OCI-M1 (cell line): Measurements from ENCODE around the gene ZBTB42.

ENCODE experiments used
- DNase-seq: peaks from one replicate; lab custom pipeline; 2025; lab: John Stamatoyannopoulos, UW

ZBTB42 gene

DNA sequence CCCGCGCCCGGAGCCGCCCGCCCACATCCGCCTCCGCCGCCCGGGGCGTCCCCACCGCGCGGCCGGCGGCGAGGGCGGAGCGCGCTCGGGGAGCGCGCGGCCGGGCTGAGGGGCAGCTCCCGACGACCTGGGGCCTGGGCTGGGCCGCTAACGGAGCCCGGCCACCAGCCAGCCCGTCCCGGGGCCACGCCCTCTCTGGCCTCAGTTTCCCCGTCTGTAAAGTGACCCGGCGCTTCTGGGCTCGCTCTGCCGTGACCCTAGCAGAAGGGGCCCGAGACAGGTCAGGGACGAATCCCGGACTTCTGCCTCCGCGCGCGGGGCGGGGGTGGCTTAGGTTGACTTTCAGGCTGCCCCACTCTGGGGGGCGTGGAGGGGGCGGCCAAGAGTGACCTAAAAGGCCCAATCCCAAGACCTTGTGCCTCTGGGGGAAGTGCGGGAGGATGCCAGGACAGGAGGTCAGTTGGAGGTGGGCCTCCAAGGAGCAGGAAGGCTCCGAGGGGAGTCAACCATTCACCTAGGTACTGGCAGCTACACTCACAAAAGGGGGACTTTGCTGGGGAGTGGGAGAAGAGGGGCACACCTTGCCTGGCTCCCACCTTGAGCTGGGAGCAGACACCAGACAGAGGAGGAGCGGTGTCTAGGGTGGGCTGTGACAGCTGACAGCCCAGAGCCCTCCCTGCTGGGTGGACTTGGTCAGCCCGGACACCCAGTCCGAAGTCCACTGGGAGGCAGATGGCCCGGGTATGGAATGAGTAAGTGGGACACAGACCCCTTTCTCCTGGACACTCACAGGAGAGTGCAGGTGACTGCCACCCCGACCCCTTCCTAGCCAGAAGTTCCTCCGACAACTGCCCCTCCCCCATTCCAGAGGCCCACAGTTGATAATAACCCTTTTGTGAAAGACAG lies 4.9 kb upstream of the ZBTB42 start:
- peak; percentile 17 for DNase-seq

DNA sequence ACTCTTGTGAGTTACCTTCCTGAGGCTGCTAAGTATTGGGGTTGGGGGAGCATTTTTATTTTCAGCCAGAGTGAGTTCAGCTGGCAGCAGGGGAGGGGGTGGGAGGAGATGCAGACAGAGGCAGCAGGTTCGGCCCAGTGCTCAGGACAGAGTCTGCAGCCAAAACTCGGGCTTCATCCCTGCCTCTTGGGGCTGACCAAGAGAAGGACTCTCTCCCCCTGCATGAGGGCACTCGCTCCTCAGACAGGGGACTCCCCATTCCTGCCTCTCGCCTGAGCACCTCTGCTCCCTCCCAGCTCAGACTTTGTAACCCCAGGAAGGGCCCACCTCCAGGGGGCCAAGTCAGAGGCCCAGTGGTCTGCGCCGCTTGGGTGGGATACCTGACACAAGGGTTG lies 4.2 kb upstream of the ZBTB42 start:
- DNase-seq: no peak

DNA sequence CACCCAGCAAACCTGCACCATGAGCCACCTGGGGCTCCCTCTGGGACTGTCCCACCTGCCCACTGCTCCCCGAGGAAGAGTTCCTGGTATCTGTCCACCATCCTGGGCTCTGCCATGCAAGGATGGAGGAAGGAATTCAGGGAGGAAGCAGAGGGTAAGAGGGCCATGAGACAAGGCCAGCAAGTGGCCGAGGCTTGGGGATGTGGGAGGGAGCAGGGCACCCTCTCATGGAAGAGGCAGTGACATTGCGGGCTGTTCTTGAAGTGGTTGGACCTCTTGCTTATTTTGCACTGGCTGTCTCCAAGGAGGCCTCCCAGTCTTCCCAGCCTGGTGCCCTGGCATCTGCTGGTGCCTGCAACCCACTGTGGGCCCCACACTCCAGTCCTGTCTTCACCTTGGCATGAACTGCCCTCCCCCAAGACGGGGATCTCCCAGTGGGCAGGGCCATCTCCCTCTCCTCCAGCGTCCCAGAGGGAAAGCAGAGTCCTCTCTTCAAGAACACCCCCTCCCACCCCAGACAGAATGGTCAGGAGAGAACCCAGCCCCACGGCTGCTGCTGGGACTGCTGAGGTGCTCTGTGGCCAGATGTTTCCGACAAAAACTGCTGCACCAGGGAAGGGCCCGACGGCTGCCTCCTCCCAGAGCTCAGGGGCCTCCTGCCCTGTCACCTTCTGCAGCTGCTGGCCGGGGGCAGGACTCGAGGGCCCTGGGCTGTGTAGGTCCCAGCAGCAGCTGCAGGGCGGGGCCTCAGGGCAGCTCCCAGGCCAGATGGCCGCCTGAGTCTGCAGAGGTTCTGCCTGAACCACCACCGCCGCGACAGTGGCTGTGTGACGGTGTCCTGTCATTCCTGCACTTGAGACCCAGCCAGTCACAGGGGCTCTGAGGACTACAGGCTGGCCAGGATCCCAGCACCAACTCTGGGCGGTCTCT lies 3.5 kb upstream of the ZBTB42 start:
- DNase-seq: no peak

DNA sequence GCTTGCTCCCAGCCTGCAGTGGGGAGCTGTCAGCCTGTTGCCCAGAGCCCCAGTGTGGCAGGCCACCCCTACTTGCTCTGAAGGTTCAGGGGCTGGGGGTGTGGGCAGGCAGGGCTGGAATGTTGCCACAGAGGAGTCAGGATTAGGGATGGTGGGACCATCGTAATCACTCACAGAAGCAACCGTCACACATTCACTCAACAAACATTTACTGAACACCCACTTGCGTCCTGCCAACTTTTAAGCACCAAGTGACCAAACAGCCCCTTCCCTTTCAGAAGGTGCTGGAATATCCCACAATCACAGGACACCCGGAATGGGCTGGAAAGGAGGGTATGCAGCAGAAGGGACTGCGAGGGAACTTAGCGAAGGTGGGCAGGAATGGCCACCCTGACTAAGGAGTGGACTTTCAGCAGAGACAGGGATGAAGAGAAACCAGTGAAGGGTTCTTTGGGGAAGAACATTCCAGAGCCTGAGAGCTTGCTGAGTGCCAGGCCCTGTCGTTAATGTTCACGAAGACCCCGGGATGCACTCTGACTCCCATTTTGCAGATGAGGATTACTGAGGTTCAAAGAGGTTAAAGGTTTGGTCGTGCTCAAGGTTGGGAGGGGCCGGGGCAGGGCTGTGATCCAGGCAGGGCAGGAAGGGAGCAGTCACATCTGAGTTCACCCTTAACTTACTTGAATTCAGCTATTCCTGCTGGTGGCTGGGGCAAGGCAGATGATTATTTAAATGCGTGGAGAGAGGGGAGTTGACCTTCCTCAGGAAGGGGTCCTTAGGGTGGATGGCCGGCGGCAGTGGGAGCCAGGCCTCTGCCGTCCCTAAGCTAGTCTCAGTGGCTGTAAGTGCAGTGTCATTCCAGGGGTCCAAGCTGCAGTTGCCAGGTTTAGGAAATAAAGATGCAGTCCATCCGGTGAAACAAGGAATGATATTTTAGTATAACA lies 2.3 kb upstream of the ZBTB42 start:
- no peak for DNase-seq

DNA sequence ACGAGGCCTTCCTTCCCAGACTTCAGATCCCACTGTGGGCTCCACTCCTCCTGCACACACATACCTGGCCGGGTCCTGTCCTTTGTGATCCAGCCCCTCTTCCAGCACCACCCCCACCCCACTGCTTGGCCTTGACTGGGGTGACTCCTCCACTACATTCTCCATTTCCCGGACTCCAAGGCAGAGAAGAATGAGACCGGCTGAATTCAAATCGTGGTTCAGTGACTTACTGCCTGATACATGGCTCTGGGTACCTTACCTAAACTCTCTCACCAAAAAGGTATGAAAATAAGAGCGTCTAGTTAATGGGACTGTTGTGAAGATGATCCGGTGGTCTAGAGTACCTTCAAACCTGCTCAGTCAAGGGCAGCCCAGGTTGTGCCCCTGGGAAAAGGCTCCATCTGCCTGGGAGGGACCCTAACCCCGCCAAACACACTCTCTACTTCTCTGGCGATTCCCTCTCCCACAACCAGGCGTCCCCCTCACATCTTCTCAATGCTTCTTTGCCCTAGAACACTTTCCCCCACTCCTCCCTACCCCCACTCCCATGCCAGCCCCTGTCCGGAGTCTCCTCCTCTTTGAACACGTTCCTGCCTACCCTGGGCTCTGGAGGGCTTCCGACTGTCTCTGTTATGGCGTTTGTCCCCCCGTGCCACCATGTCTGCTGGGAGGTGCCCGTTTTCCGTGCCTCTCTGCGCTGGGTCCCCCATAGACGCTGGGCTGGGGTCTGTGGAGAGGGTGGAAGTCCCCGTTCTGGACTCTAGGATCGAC lies 1.5 kb upstream of the ZBTB42 start:
- DNase-seq: peak; percentile 76

DNA sequence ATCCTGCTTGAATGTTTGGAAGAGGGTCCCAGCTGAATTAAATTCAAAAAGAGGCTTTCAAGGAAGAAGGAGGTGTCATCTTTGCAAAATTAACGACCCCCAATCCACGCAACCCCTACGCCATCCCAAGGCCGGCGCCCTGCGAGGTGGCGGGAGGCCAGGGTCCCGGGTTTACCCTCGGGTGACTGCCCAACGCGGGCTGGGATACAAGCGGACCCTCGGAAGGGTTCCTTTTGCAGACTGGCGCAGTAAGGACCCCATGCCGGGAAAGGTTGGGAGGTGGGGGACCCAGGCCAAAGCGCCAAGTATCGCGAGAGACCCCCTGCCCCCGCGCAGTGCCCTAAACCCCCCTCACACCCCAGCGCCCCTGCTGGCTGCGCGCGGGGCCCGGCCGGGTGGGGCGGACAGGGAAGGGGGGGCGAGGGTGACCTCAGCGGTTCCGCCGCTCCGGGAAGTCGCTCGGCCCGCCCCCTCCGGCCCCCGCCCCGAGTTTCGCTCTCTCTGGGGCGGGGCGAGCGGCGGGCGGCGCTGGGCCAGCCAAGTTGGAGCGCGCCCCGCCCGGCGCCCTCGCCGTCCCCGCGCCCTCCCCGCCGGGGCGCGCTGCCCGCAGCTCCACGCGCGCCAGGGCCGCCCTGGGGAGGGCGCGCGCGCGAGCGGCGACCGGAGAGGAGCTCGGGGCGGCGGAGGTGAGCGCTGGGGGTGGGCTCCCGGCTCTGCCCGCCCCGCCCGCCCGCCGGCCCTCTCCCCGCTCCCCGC lies 708 bp upstream of the ZBTB42 start:
- peak; percentile 84 for DNase-seq

DNA sequence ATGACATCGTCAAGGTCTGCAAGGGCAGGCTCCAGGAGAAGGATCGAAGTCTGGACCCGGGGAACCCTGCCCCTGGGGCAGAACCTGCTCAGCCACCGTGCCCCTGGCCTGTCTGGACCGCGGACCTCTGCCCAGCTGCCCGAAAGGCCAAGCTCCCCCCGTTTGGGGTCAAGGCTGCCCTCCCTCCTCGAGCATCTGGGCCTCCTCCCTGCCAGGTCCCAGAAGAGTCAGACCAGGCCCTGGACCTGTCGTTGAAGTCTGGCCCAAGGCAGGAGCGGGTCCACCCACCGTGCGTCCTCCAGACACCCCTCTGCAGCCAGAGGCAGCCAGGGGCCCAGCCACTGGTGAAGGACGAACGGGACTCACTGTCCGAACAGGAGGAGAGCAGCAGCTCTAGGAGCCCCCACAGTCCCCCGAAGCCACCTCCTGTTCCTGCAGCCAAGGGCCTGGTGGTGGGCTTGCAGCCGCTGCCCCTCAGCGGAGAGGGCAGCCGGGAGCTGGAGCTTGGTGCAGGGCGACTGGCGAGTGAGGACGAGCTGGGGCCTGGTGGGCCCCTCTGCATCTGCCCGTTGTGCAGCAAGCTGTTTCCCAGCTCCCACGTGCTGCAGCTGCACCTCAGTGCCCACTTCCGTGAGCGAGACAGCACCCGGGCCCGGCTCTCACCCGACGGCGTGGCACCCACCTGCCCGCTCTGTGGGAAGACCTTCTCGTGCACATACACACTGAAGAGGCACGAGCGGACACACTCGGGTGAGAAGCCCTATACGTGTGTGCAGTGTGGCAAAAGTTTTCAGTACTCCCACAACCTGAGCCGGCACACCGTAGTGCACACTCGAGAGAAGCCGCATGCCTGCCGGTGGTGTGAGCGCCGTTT lies 856 bp downstream of the ZBTB42 start:
- no peak for DNase-seq

DNA sequence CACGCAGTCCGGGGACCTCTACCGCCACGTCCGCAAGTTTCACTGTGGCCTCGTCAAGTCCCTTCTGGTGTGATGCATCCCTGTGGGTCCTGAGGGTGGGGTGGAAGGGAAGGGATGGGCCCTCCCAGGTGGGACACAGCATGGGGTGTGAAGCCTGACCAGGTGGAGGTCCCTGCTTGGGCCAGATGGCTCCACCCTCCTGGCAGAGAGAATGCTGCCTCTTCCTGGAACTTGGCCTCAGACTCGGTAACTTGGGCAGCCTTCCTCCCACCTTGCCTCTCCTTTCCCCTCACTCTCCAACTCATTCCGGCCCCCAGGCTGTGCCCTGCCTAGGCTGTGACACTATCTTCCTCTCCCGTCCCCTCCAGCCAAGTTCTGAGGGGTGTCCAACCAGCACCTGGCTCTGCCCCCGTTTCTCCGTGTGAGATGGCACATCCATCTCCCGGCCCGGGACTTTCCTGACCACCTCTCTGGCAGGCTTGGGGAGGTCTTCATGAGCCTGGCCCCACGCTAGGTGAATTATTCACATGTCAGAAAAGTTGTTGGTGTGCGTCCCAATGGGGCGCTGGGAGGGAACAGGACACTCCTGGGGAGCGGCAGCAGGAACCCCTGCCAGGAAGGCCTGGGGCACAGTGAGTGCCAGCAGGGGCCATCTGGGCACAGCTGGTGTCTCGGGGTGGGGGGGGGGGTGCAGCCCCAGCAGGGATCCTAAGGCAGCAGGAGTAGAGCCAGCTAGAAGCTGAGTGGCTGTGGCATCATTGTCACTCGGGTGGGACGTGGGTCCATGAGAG lies 1.7 kb downstream of the ZBTB42 start:
- no peak for DNase-seq

DNA sequence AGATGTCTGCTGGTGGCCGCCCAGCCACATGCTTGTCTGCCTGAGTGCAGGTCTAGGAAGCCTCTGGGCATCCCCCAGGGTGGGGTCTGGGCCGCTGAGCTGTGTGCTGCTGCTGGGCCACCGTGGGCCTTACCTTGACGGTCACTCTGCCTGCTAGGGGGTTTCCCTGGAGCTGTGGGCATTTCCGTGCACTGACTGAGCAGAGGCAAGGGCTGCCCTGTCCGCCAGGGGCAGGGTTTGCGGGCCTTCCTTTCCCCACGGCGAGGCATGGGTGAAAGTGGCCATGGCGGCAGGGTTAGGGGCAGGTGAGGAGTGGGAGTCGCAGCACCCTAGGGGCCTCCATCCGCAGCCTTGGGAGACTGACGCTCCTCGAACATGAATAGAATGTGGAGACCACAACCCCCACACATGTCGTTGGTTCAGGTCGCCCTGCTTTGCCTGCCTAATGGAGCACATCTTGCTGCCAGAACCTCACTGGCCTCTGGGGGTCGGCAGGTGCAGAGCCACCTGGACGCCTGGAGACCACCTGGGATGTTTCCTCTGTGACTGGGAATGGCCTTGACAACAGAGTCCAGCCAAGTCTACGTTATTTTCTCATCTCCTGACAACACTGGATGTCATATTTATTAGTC lies 2.5 kb downstream of the ZBTB42 start:
- no peak for DNase-seq

DNA sequence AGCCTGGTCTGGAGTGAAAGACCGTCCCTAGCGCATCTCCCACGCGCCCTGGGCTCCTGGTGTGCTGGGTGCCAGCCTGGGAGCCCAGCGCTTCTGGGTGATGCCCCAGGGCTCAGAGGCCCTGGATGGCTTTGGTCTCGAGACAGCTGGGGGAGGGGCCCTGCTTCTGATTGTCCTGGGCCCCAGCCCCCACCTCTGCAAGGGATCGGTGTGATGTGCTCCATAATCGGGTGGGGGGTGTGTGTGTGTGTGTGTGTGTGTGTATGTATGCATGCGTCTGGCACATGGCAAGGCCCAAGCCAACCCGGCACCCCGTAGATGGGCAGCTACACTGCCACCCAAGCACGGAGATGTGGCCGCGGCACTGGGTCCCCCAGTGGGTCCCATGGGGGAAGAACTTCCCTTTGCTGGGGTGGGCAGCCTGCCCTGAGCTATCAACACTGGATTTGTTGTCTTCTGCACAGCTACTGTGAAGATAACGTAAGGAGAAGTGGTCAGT lies 3.1 kb downstream of the ZBTB42 start:
- no peak for DNase-seq

DNA sequence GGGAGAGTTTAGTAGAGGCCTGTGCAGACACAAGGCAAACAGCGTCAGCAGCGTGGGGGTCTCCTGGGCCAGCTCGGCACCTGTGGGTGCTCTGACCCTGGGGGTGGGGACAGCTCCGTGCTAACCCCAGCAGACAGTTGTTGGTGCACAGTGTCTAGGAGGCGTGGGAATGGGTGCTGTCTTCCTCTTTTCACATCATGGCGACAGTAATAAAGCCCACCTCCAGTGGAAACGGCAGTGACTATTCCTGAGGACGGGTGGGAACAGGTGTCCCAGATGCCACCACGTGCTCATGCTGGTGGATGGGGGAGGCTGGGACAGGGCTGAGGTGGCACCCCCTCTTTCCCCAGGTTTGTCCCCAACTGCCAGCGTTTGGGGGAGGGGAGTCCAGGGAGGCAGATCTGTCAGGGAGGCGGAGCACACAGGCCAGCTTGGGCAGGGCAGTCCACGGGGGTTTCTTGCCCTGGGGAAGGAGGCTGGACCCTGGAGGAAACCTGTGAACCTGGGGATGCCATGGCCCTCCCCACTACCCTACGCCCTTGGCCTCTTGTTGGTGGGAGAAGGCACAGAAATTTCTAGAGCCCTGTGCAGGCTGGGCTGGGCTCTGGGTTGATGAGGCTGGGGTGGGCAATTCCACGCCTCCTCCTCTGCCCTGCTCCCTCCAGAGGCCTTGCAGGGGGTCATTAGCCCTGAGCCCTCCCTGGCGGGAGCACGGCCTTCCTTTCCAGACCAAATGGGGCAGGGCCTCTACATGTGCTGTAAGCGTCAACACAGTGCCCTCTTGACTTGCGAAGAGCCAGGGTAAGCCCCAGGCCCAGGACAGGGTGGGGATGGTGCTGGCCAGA lies 3.8 kb downstream of the ZBTB42 start:
- no peak for DNase-seq

DNA sequence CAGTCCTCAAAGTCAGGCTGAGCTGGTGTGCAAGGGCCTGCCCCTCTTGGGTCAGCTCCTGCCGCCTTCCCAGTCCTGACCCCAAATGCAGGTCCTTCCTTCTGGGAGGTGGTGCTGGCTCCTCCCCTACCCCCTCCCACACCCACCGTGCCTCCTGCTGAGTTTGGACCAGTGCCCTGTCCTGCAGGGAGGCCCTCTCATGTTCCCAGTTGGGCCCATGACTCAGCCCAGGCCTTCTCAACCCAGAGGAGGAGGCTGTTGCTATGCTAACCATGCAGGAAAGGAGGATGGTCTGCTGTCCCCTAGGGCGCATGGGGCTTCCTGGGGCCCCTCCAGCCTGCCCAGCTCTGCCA lies 4.4 kb downstream of the ZBTB42 start:
- DNase-seq: peak; percentile 61

DNA sequence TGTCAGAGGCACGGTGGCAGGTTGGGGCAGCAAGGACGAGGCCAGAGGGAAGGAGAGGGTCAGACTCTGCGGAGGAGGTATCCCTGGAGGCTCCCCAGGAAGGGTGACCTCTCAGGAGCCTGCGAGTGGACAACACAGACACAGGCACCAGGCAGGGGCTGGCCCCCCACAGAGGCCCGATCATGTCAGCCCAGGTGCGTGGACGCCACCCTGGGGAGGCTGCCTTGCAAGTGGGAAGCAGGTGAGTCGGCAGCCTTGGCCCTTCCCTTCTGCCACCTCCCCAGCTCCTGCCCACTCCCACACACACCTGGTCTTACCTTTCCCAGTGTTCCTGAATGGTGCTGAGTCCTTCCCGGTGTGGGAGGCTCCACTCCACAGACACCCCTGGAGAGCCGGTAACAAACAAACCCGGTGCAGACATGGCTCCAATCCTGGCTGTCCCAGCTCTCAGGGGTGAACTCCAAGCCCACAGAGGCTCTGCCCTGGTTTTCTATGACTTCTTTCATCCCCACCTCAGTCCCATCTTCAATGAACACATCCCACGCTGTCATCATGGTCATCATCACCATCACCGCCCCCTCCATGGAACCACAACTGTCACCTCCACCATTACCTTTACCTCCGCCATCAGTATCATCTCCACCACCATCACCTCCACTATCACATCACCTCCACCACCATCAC lies 5.2 kb downstream of the ZBTB42 start:
- no peak for DNase-seq

DNA sequence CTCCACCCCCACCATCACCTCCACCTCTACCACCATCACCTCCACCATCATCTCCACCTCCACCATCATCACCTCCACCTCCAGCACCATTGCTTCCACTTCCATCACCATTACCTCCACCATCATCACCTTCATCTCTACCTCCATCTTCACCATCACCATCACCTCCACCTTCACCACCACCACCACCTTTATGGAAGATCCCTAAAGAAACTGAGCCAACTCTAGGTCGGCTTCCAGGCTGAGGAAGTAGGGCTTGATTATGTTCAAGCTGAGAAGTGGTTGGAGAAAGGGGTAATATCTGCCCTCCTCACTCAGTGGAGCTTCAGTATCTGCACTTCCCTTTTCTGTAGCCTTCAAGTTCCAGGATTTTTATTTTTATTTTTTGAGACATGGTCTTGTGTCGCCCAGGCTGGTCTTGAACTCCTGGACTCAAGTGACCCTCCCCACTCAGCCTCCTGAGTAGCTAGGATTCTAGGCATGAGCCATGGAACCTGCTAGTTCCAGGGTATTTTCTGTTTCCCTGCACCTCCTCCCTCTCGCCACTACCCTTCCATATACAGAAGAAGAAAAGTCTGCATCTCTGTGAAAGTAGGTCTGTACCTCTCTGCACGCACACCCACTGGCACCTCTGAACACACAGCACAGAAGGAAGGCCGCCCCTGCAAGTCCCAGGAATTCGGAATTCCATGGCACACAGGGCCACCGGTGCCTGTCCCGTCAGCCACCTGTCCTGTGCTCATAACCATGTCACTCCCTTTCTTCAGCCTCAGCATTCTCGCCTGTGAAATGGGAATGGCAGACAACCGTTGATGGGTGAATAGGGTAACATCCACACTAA lies 5.9 kb downstream of the ZBTB42 start:
- peak; percentile 14 for DNase-seq

DNA sequence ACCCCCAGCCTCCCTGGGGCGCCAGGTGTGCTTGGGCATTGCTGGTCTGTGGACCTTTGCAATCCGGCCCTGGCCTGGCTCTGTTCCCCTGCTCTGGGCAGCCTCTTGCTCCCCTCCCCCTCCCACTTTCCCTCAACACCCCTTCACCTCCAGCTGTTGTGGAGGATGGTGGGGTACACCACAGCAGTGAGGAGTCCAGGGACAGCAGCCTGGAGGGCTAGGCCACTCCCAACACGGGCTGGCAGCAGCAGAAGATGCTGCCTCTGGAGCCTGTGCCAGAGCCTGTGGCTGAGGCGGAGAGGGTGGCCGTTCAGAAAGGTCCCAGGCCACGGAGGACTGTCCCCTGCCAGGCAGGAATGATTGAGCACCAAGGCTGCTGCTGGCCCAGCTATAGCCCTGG lies 7.6 kb downstream of the ZBTB42 start:
- no peak for DNase-seq
